ENCODE results near the gene PDE4B.
"Not testable (repeated sequence)": the region's sequence is repeated elsewhere in the genome, so short reads cannot be mapped to it uniquely, and the experiment has no call there.

The PDE4B gene

DNA sequence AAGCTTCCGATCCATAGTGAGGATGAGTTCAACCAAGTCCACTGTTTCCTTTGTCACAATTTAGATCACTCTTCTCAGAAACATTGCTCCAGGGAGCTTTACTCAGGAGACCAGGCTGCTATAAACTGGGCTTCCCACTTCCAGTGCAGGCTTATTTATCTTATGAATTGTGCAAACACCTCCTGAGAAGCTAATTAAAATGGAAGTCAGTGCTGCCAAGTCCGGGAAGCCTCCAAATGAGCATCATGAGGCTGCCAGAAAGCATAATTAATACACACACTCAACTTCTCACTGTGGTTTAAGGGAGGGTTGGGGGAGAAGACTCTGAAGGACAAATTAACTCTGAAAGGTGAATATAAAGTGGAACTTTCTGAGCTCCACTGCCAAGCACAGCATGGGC, 596.2 kb downstream of the PDE4B start:
- in situ Hi-C loops (cut with MboI; ENCODE audit: low pct_unique_long_range_greater_than_20kb, low sequenced_read_pairs) = no loop called here
- DNase-seq = no peak

GRCh38 chr1:66393586-66394287, 601.0 kb downstream of the PDE4B start:
- in situ Hi-C loops (cut with MboI; ENCODE audit: low pct_unique_long_range_greater_than_20kb, low sequenced_read_pairs) = no loop called here
- peak; percentile 66 for DNase-seq

- no peak for DNase-seq
- in situ Hi-C loops (cut with MboI; ENCODE audit: low pct_unique_long_range_greater_than_20kb, low sequenced_read_pairs) = no loop called here
Observed at GRCh38 chr1:66394603-66395002, 601.9 kb downstream of the PDE4B start.

DNA sequence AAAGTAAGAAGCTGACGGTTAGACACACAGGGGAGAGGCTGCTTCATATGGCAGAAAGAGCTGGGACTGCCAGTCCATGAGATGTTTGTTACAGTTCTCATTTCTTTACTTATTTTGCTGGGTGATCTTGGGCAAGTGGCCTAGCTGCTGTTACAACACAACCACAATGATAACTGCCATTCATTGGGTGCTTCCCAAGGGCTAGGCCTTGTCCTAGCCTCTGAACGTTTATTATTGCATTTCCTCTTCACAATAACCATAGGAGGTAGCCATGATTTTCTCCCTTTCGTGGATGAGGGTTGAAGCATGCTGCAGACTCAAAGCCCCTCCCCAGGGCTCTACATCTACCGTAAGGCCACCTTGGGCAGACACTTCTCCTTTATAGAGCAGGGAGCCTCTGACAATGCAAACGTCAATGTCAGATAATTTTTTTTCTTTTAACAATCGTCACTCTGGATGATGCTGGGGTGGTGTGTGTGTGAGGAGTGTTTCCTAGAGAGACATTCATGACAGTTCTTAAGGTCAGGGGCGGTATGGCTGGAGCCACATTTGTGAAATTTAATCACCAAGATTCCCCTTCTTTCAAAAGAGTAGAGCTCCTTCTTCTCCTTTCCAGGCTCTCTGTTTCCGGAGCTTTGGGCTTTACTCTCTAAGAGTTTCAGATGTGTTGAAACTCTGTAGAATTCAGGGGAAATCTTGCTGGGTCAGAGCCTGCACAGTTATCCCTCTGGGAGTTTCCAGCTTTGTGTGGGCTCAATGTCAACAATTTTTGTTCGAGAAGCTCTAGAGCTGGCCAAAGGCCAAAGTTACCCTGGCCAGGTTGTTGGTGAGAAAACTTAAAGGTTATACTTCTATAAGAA, 602.7 kb downstream of the PDE4B start:
- DNase-seq = no peak
- in situ Hi-C loops (cut with MboI; ENCODE audit: low pct_unique_long_range_greater_than_20kb, low sequenced_read_pairs) = no loop called here

GRCh38 chr1:66396212-66396890, 603.7 kb downstream of the PDE4B start:
- in situ Hi-C loops (cut with MboI; ENCODE audit: low pct_unique_long_range_greater_than_20kb, low sequenced_read_pairs) = no loop called here
- DNase-seq = no peak

DNA sequence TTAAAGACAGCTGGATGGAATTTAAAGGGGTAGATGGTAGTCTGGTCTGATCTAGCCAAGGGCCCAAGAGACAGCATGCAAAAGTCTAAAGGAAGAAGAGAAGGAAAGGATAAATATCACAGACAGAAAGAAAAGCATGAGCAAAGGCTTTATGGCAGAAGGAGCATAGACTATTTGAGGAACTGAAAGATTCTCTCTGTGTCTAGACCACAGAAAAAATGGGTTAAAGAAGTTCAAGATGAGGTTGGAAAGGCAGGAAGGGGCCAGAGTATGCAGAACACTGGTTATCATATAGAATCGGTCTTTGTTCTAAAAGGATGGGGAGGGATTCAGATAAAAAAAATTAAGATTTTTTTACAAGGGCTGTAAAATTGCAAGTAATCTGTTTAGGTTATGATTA, 604.5 kb downstream of the PDE4B start:
- no peak for DNase-seq
- in situ Hi-C loops (cut with MboI; ENCODE audit: low pct_unique_long_range_greater_than_20kb, low sequenced_read_pairs) = no loop called here

- no peak for DNase-seq
- in situ Hi-C loops (cut with MboI; ENCODE audit: low pct_unique_long_range_greater_than_20kb, low sequenced_read_pairs) = no loop called here
Observed at GRCh38 chr1:66399888-66400529, 607.3 kb downstream of the PDE4B start.

DNA sequence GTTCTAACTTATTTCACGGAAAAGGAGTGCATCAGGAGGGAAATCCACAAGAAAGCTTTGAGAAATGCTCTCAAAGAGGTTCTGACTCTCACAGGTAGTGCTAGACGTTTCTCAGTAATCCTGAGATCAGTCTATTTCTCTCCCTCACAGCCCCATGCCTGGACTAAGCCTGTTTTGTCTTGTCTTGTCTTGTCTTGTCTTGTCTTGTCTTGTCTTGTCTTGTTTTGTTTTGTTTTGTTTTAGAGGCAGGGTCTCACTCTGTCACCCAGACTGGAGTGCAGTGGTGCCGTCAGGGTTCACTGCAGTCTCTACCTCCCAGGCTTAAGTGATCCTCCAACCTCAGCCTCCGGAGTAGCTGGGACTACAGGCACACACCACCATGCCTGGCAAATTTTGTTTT, 608.0 kb downstream of the PDE4B start:
- peak; percentile 31 for DNase-seq
- in situ Hi-C loops (cut with MboI; ENCODE audit: low pct_unique_long_range_greater_than_20kb, low sequenced_read_pairs) = no loop called here

DNA sequence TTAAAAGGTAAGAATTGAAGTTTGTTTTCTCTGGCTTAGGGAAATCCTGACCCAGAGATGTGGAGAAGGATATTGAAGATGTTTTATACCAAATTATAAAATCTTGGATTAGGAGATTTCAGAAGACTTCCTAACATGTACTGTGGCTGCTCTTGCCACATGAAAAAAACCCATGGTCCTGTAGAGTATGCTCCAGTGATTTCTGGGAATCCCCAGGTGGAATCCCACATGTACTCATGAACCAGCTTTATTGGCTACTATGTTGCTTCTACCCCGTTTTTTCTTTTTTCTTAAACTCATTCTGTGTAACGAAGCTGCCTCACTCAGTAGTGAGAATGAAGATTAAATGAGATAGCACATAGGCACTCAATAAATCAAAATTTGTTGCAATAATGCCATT, 608.5 kb downstream of the PDE4B start:
- in situ Hi-C loops (cut with MboI; ENCODE audit: low pct_unique_long_range_greater_than_20kb, low sequenced_read_pairs) = no loop called here
- no peak for DNase-seq

- in situ Hi-C loops (cut with MboI; ENCODE audit: low pct_unique_long_range_greater_than_20kb, low sequenced_read_pairs) = no loop called here
- DNase-seq = no peak
Observed at GRCh38 chr1:66402194-66402593, 609.5 kb downstream of the PDE4B start.

DNA sequence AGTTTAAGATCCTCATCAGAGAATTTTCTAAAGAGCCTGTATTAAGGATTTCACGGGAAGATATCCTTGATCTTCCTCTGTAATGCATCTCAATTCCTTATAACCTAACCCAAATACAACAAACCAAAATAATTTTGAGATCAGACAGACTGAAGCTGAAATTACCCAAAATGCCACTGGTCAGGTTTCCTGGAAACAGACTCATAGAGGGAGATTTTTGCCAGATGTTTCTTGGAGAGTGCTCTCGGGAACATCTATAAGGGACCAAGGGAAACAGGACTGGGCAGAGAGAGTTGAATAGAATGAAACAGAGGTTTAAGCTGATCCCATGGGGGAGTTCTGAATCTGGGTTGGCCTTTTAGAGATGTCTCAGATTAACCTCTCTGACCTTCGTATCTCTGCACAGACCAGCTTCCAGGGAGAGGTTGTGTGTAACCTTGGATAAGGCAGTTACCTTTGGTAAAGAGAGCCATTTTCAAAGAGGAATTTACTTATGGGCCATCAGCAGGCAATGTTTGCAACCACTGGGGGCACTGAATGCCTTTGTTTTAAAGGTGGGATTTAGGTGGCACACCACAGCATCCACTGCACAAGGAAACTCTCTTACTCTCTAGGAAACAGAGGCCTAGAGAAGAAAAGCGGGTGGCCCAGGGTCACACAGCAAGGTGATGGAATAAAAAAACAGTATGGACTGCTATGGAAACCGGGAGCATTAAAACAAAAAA, 610.5 kb downstream of the PDE4B start:
- in situ Hi-C loops (cut with MboI; ENCODE audit: low pct_unique_long_range_greater_than_20kb, low sequenced_read_pairs) = no loop called here
- DNase-seq = no peak

- in situ Hi-C loops (cut with MboI; ENCODE audit: low pct_unique_long_range_greater_than_20kb, low sequenced_read_pairs) = no loop called here
- peak; percentile 67 for DNase-seq
Observed at GRCh38 chr1:66405061-66405460, 612.4 kb downstream of the PDE4B start.

DNA sequence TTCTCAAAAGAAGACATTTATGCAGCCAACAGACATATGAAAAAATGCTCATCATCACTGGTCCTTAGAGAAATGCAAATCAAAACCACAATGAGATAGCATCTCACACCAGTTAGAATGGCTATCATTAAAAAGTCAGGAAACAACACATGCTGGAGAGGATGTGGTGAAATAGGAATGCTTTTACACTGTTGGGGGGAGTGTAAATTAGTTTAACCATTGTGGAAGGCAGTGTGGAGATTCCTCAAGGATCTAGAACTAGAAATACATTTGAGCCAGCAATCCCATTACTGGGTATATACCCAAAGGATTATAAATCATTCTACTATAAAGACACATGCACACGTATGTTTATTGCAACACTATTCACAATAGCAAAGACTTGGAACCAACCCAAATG, 618.8 kb downstream of the PDE4B start:
- in situ Hi-C loops (cut with MboI; ENCODE audit: low pct_unique_long_range_greater_than_20kb, low sequenced_read_pairs) = not testable (repeated sequence)

DNA sequence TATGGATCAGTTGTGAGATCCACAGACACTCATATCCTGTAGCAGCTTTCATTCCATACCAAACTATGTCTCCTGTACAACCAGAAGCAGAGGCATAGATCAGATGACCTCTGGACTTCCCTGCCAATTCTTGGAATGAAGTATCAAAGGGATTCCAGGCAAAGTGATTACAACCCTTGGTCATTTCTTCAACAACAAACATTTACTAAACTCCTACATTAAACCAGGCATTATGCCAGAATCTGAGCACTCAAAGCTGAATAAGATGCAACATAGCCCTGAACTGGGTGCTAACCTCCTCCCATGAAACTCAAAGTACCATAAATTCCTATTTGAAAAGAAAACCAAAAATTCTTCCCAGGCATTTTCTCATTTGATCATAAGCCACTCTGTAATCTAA, 620.0 kb downstream of the PDE4B start:
- in situ Hi-C loops (cut with MboI; ENCODE audit: low pct_unique_long_range_greater_than_20kb, low sequenced_read_pairs) = no loop called here
- DNase-seq = no peak

More for the DNA sequence above, 618.8 kb downstream of the PDE4B start:
- peak; percentile 51 for DNase-seq

GRCh38 chr1:66413136-66413837, 620.6 kb downstream of the PDE4B start:
- no peak for DNase-seq
- in situ Hi-C loops (cut with MboI; ENCODE audit: low pct_unique_long_range_greater_than_20kb, low sequenced_read_pairs) = no loop called here

DNA sequence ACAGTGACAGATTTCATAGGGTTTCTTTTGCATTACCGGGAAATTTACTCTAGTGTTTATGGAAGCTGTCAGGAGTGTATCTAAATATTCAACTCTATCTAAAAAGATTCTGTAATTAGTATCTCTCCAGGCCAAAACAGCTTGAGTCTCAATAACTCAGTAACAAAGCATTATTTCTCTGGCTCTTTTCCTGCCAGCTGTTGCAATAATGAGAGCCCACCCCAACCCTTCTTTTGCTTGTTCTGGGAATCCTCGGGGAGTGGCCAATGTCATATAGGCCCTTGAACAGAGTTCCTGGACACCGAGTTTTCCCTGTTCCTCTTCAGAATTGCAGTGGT, 621.1 kb downstream of the PDE4B start:
- in situ Hi-C loops (cut with MboI; ENCODE audit: low pct_unique_long_range_greater_than_20kb, low sequenced_read_pairs) = no loop called here
- no peak for DNase-seq

DNA sequence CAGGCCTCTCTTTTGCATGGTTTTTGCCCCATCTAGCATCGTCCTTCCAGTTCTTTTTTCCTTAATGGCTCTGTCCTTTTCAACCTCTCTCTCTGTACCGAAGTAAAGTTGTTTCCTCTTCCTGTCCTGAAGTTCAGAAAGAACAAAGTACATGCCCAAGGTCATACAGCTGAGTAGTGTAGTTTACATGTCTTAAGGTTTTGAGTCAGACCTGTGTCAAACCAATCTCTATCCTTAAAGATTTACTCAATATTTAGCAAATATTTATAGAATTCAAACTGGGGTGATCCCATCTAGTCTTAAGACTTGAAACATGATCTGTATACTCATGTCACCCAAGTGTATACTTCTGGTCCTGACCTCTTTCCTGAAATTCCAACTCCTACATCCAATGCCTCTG, 622.6 kb downstream of the PDE4B start:
- no peak for DNase-seq
- in situ Hi-C loops (cut with MboI; ENCODE audit: low pct_unique_long_range_greater_than_20kb, low sequenced_read_pairs) = no loop called here

- DNase-seq = peak; percentile 67
- in situ Hi-C loops (cut with MboI; ENCODE audit: low pct_unique_long_range_greater_than_20kb, low sequenced_read_pairs) = no loop called here
Observed at GRCh38 chr1:66415866-66416265, 623.2 kb downstream of the PDE4B start.

DNA sequence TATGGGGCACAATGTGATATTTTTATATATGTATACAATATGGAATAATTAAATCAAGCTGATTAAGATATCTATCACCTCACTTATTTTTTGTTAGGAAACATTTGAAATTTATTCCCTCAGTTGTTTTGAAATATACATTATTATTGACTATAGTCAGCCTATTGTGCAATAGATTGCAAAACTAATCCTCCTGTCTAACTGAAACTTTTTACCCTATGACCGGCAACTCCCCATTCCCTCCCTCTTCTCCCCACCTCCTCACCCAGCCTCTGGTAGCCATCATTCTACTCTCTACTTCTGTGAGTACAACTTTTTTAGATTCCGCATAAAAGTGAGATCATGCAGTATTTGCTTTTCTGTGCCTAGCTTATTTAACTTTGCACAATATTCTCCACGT, 623.6 kb downstream of the PDE4B start:
- in situ Hi-C loops (cut with MboI; ENCODE audit: low pct_unique_long_range_greater_than_20kb, low sequenced_read_pairs) = no loop called here
- DNase-seq = no peak
